HG02884 (cell line): ENCODE results near the gene SEPTIN7.
A peak's percentile ranks its signal among the peaks of the same experiment; 100 is the strongest.
"Not testable (repeated sequence)": the region's sequence is repeated elsewhere in the genome, so short reads cannot be mapped to it uniquely, and the experiment has no call there.

ENCODE experiments used
- ATAC-seq: cut with Tn5 transposase; IDR thresholded peaks from one replicate; pipeline ENCODE4 v1.9.1; 2021; ENCODE audit warnings: mild to moderate bottlenecking, moderate library complexity; ENCODE audit not compliant: unreplicated experiment

The SEPTIN7 gene

GRCh38 chr7:35800718-35801391, at the start of gene SEPTIN7:
SEPTIN7 (plus strand) TSS chr7:35801057; CDS start chr7:35801210, 153 bp downstream.
- ATAC-seq, result peak; percentile 80

- no peak for ATAC-seq
These were observed 48.1 kb upstream of the SEPTIN7 start for GRCh38 chr7:35752742-35753141.

- no peak for ATAC-seq
These were observed 46.9 kb upstream of the SEPTIN7 start for GRCh38 chr7:35753761-35754603.

- ATAC-seq, result no peak
These were observed 46.1 kb upstream of the SEPTIN7 start for GRCh38 chr7:35754741-35755140.

- no peak for ATAC-seq
These were observed 45.1 kb upstream of the SEPTIN7 start for GRCh38 chr7:35755711-35756110.

GRCh38 chr7:35756453-35756852, 44.4 kb upstream of the SEPTIN7 start:
- ATAC-seq, result not testable (repeated sequence)

GRCh38 chr7:35757574-35757973, 43.3 kb upstream of the SEPTIN7 start:
- no peak for ATAC-seq

GRCh38 chr7:35758421-35758820, 42.4 kb upstream of the SEPTIN7 start:
- no peak for ATAC-seq

GRCh38 chr7:35760143-35760745, 40.6 kb upstream of the SEPTIN7 start:
- no peak for ATAC-seq

- no peak for ATAC-seq
These were observed 38.8 kb upstream of the SEPTIN7 start for GRCh38 chr7:35761871-35762677.

GRCh38 chr7:35762781-35763180, 38.1 kb upstream of the SEPTIN7 start:
- ATAC-seq, result no peak

GRCh38 chr7:35768346-35768745, 32.5 kb upstream of the SEPTIN7 start:
- ATAC-seq, result no peak

- no peak for ATAC-seq
These were observed 29.1 kb upstream of the SEPTIN7 start for GRCh38 chr7:35771776-35772175.

- no peak for ATAC-seq
These were observed 26.9 kb upstream of the SEPTIN7 start for GRCh38 chr7:35773994-35774393.

- ATAC-seq, result no peak
These were observed 24.2 kb upstream of the SEPTIN7 start for GRCh38 chr7:35776686-35777085.

GRCh38 chr7:35777121-35777520, 23.7 kb upstream of the SEPTIN7 start:
- no peak for ATAC-seq

GRCh38 chr7:35780070-35780469, 20.8 kb upstream of the SEPTIN7 start:
- no peak for ATAC-seq

GRCh38 chr7:35781200-35781701, 19.6 kb upstream of the SEPTIN7 start:
- no peak for ATAC-seq

GRCh38 chr7:35781767-35782515, 18.9 kb upstream of the SEPTIN7 start:
- no peak for ATAC-seq

GRCh38 chr7:35784332-35784731, 16.5 kb upstream of the SEPTIN7 start:
- ATAC-seq, result no peak
